ENCODE measurements around the gene B4GAT1. TPM values are rescaled to one million over a fixed set of nuclear protein-coding genes. Genes with fewer than 3 reads are reported as not detected.

Gene B4GAT1
- total RNA-seq, 1 donor from 2014 or later: 28.7 TPM

- Mint-ChIP-seq H3K27me3 (no peaks in the 10 kb centered on the region), H3K4me1 (ENCODE audit: low read depth) (peaks cover 13% of the 10 kb centered on the region), H3K36me3 (ENCODE audit: insufficient read depth) (peaks cover 13% of the 10 kb centered on the region), H3K9me3 (ENCODE audit: low read depth) (no peaks in the 10 kb centered on the region), H3K27ac (no peak overlapping the region), H3K4me3 (ENCODE audit: low read depth) (no peak overlapping the region)
- TF ChIP-seq, protein P1, sequence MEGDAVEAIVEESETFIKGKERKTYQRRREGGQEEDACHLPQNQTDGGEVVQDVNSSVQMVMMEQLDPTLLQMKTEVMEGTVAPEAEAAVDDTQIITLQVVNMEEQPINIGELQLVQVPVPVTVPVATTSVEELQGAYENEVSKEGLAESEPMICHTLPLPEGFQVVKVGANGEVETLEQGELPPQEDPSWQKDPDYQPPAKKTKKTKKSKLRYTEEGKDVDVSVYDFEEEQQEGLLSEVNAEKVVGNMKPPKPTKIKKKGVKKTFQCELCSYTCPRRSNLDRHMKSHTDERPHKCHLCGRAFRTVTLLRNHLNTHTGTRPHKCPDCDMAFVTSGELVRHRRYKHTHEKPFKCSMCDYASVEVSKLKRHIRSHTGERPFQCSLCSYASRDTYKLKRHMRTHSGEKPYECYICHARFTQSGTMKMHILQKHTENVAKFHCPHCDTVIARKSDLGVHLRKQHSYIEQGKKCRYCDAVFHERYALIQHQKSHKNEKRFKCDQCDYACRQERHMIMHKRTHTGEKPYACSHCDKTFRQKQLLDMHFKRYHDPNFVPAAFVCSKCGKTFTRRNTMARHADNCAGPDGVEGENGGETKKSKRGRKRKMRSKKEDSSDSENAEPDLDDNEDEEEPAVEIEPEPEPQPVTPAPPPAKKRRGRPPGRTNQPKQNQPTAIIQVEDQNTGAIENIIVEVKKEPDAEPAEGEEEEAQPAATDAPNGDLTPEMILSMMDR (IDR thresholded peaks at IDR 0.05; ENCODE audit: unreplicated experiment): no peak
- DNase-seq (ENCODE audit: low spot score, unreplicated experiment): no peak
These were observed 18.5 kb upstream of the B4GAT1 start for GRCh38 chr11:66365711-66366619.

DNA sequence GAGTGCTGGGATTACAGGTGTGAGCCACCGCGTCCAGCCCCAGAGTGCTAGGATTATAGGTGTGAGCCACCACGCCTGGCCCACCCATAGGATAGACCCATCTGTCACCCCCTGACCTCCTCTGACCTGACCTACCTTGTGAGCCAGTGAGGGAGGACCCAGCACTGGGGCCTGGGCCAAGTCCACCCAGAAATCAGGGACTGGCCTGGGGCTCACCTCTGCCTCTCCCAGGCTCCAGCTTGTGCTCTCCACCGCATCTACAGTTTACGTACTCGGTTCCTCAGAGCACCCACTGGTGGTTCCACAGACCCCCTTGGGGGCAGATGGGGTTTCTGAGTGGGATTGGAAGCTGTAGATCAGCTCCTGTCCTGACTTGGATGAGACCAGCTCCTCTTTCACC lies 17.7 kb upstream of the B4GAT1 start:
- no peak for DNase-seq (ENCODE audit: low spot score, unreplicated experiment)
- H3K4me1 Mint-ChIP-seq (ENCODE audit: low read depth): peaks cover 7% of the 10 kb centered on the region
- no peaks in the 10 kb centered on the region for H3K9me3 Mint-ChIP-seq (ENCODE audit: low read depth)
- TF ChIP-seq, protein P1 (IDR thresholded peaks at IDR 0.05; ENCODE audit: unreplicated experiment): no peak
- H3K4me3 Mint-ChIP-seq (ENCODE audit: low read depth): no peak overlapping the region
- H3K27me3 Mint-ChIP-seq: no peaks in the 10 kb centered on the region
- H3K27ac Mint-ChIP-seq: no peak overlapping the region
- H3K36me3 Mint-ChIP-seq (ENCODE audit: insufficient read depth): peaks cover 13% of the 10 kb centered on the region

DNA sequence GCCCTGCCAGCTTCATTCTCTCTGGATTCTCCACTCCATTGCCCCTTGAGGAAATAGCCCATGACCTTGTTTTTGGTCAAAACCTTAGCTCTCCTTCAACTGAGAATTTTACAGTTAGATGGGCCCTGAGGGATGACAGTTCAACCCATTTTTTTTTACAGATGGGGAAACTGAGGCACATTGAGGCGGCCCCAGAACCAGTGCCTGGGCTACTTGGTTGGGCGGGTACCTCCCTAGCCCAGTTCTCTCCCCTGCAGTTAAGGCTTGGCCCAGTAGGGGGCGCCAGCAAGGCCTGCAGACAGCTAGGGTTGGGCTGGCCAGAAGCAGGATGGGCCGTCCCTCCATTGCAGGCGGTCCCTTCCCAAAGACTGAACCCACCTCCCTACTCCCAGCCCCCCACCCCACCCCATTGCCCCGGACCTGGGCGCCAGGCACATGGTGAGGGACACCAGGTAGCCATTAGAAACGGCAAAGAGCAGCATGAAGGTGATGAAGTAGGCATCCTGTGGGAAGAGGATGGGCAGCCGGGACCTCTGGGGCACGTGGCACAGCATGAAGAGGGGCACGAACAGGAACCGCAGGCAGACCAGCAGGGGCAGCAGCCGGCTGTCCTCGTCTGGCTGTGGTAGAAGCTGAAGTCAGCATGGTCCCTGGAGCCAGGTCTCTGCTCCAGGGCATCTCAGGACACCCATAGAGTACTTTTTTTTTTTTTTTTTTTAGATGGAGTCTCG lies 16.5 kb upstream of the B4GAT1 start:
- Mint-ChIP-seq H3K27me3 (no peaks in the 10 kb centered on the region), H3K4me1 (ENCODE audit: low read depth) (no peaks in the 10 kb centered on the region), H3K36me3 (ENCODE audit: insufficient read depth) (peaks cover 8% of the 10 kb centered on the region), H3K27ac (no peak overlapping the region), H3K9me3 (ENCODE audit: low read depth) (no peaks in the 10 kb centered on the region), H3K4me3 (ENCODE audit: low read depth) (no peak overlapping the region)
- TF ChIP-seq, protein P1 (IDR thresholded peaks at IDR 0.05; ENCODE audit: unreplicated experiment): peak; percentile 73
- peak; percentile 52 for DNase-seq (ENCODE audit: low spot score, unreplicated experiment)

GRCh38 chr11:66363187-66363601 lies 15.8 kb upstream of the B4GAT1 start:
- Mint-ChIP-seq H3K4me3 (ENCODE audit: low read depth) (no peak overlapping the region), H3K36me3 (ENCODE audit: insufficient read depth) (peaks cover 9% of the 10 kb centered on the region), H3K4me1 (ENCODE audit: low read depth) (no peaks in the 10 kb centered on the region), H3K27ac (no peak overlapping the region), H3K27me3 (no peaks in the 10 kb centered on the region), H3K9me3 (ENCODE audit: low read depth) (no peaks in the 10 kb centered on the region)
- no peak for DNase-seq (ENCODE audit: low spot score, unreplicated experiment)
- TF ChIP-seq, protein P1 (IDR thresholded peaks at IDR 0.05; ENCODE audit: unreplicated experiment): no peak

- Mint-ChIP-seq H3K27me3 (no peaks in the 10 kb centered on the region), H3K27ac (no peak overlapping the region), H3K36me3 (ENCODE audit: insufficient read depth) (peaks cover 5% of the 10 kb centered on the region), H3K4me3 (ENCODE audit: low read depth) (no peak overlapping the region), H3K9me3 (ENCODE audit: low read depth) (no peaks in the 10 kb centered on the region), H3K4me1 (ENCODE audit: low read depth) (no peaks in the 10 kb centered on the region)
- TF ChIP-seq, protein P1 (IDR thresholded peaks at IDR 0.05; ENCODE audit: unreplicated experiment): no peak
- no peak for DNase-seq (ENCODE audit: low spot score, unreplicated experiment)
These were observed 15.2 kb upstream of the B4GAT1 start for GRCh38 chr11:66362481-66363147.
